B cell (primary cell): ENCODE data around the gene WWC2.
"Not testable (repeated sequence)": the region's sequence is repeated elsewhere in the genome, so short reads cannot be mapped to it uniquely, and the experiment has no call there.

Source experiments
- EZH2 ChIP-seq: IDR thresholded peaks from 2 replicates; pipeline ENCODE4 v1.6.1; 2012; ENCODE audit warnings: borderline replicate concordance, low read depth, mild to moderate bottlenecking, moderate library complexity, low read length; ENCODE audit not compliant: insufficient read depth, poor library complexity, severe bottlenecking
- TF ChIP-seq, protein P1 (sequence below): fragments of 200-600 bp; IDR thresholded peaks from one replicate; pipeline ENCODE4 v1.8.0; 2022; ENCODE audit warnings: antibody characterized with exemption, mild to moderate bottlenecking

- TF ChIP-seq, protein P1, sequence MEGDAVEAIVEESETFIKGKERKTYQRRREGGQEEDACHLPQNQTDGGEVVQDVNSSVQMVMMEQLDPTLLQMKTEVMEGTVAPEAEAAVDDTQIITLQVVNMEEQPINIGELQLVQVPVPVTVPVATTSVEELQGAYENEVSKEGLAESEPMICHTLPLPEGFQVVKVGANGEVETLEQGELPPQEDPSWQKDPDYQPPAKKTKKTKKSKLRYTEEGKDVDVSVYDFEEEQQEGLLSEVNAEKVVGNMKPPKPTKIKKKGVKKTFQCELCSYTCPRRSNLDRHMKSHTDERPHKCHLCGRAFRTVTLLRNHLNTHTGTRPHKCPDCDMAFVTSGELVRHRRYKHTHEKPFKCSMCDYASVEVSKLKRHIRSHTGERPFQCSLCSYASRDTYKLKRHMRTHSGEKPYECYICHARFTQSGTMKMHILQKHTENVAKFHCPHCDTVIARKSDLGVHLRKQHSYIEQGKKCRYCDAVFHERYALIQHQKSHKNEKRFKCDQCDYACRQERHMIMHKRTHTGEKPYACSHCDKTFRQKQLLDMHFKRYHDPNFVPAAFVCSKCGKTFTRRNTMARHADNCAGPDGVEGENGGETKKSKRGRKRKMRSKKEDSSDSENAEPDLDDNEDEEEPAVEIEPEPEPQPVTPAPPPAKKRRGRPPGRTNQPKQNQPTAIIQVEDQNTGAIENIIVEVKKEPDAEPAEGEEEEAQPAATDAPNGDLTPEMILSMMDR: not testable (repeated sequence)
- not testable (repeated sequence) for TF ChIP-seq EZH2
Observed at GRCh38 chr4:183326387-183326786, 227.3 kb downstream of the WWC2 start.
